Spleen (tissue), 7 donors: Measurements from ENCODE around the gene C15orf39.

ENCODE experiments used
- CTCF ChIP-seq, 11 experiments: fragments of 200-600 bp in 7 of 11; fragments of 450-650 bp in 4 of 11; sonication (generic) in 4 of 11; IDR thresholded peaks in 8 of 11; conservative IDR thresholded peaks in 3 of 11; 1 replicate in 7 of 11; 2 replicates in 4 of 11; pipeline versions ENCODE4 v1.4.0 to v1.8.0; 2016 to 2021; ENCODE audit warnings: antibody characterized with exemption in 11 of 11, inconsistent platforms in 4 of 11, mild to moderate bottlenecking in 1 of 11
- POLR2AphosphoS5 ChIP-seq, 3 donors: sonication (generic); formaldehyde crosslinking; IDR thresholded peaks; one replicate each; pipeline ENCODE4 v1.5.1; 2017; ENCODE audit warnings: antibody characterized with exemption in 3 of 3
- donor health status: DM: no; HTN: no; CAD: no; lungs with moderate emphysema.
- donor health status: DM: no; HTN: no; CAD: no.
- donor health status: DM: no; HTN: no; CAD: no.

DNA sequence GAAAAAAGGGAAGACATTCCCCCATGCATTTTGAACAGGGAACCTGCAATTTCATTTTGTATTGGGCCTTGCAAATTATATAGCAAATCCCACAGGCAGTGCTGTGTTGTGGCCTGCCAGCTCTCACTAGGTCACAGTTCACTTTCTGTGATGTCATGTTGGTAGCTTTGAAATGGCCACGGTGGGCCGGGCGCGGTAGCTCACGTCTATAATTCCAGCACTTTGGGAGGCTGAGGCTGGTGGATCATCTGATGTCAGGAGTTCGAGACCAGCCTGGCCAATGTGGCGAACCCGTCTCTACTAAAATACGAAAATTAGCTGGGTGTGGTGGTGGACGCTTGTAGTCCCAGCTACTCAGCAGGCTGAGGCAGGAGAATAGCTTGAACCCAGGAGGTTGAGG lies 27.0 kb upstream of the C15orf39 start:
- TF ChIP-seq POLR2AphosphoS5 (IDR thresholded peaks at IDR 0.05) (no peak), CTCF (IDR thresholded peaks at IDR 0.05 in 8 of 11, conservative IDR thresholded peaks at IDR 0.05 in 3 of 11) (no peak)
